ENCODE measurements around the gene C1QTNF8. TPM values are rescaled to one million over a fixed set of nuclear protein-coding genes. Genes with fewer than 3 reads are reported as not detected.

Gene C1QTNF8
- total and polyA plus RNA-seq, 2 of the 8 experiments (the other 6 are each of a cell fraction or from before 2014, with no cell fraction given) = not detected

GRCh38 chr16:1113889-1114526, 18.0 kb upstream of the C1QTNF8 start:
- no peak for FAIRE-seq
- TF ChIP-seq RAD21 (IDR thresholded peaks at IDR 0.05 in 1 of 2, conservative IDR thresholded peaks at IDR 0.05 in 1 of 2; ENCODE audit: low read depth in 2 of 2, low read length in 2 of 2) = no peak
- TF ChIP-seq TEAD4 (IDR thresholded peaks at IDR 0.05; ENCODE audit: low read depth, low read length) = no peak
- TF ChIP-seq TBP (IDR thresholded peaks at IDR 0.05; ENCODE audit: low read depth, low read length) = no peak
- no peak for TF ChIP-seq MAFK (IDR thresholded peaks at IDR 0.05; ENCODE audit: low read depth, low read length)
- no peak for TF ChIP-seq CBX8 (IDR thresholded peaks at IDR 0.05; ENCODE audit: borderline replicate concordance, low read depth, low read length)
- no peak for TF ChIP-seq BCL11A (IDR thresholded peaks at IDR 0.05; ENCODE audit: low read depth in 2 of 2, low read length in 2 of 2)
- no peak for TF ChIP-seq NANOG (IDR thresholded peaks at IDR 0.05; ENCODE audit: insufficient read depth, low read depth, low read length, poor library complexity, severe bottlenecking)
- no peak for TF ChIP-seq ATF2 (IDR thresholded peaks at IDR 0.05; ENCODE audit: low read length)
- TF ChIP-seq RBBP5 (IDR thresholded peaks at IDR 0.05; ENCODE audit: borderline replicate concordance, low read depth, low read length) = no peak
- TF ChIP-seq BACH1 (IDR thresholded peaks at IDR 0.05; ENCODE audit: low read length) = no peak
- no peak for TF ChIP-seq CREB1 (IDR thresholded peaks at IDR 0.05)

More at GRCh38 chr16:1113889-1114526, 18.0 kb upstream of the C1QTNF8 start:
- no peak overlapping the region for H3K14ac ChIP-seq (ENCODE audit: insufficient read length)
- H3K4me1 ChIP-seq (replicated peaks in 1 of 4; ENCODE audit: control insufficient read depth in 3 of 4, insufficient read depth in 4 of 4, low read length in 3 of 4) = peaks cover 0 to 3% (median 0%) of the 10 kb centered on the region in 4 experiments; a peak in 2 of 7 replicates
- H4K91ac ChIP-seq (replicated peaks; ENCODE audit: insufficient read length, low read length) = no peak overlapping the region
- H3K79me1 ChIP-seq (ENCODE audit: low read depth, low read length) = no peaks in the 10 kb centered on the region
- H2BK15ac ChIP-seq (ENCODE audit: low read length) = no peak overlapping the region
- H2BK20ac ChIP-seq (ENCODE audit: low read length) = no peak overlapping the region
- H3K23me2 ChIP-seq (ENCODE audit: low read depth, low read length) = no peaks in the 10 kb centered on the region; the same call in 1 of the 2 replicates
- no peak overlapping the region for H3K9ac ChIP-seq (replicated peaks in 1 of 4; ENCODE audit: extremely low read depth in 1 of 4, low read depth in 3 of 4, low read length in 3 of 4)
- no peaks in the 10 kb centered on the region for H3K79me2 ChIP-seq (ENCODE audit: control insufficient read depth in 1 of 2, insufficient read depth in 2 of 2, low read length in 2 of 2)
- H3K56ac ChIP-seq (replicated peaks; ENCODE audit: insufficient read length, low read depth, low read length) = no peak overlapping the region
- H2AFZ ChIP-seq (ENCODE audit: low read length) = no peak overlapping the region
- DNase-seq (ENCODE audit: low read depth in 1 of 2, low spot score in 2 of 2) = no peak
- peaks cover 0 to 6% (median 5%) of the 10 kb centered on the region in 4 experiments; a peak in 5 of 7 replicates for H3K27me3 ChIP-seq (replicated peaks in 1 of 4; ENCODE audit: control insufficient read depth in 3 of 4, extremely low read depth in 1 of 4, insufficient read depth in 3 of 4, low read length in 3 of 4)
- no peak overlapping the region for H2AK5ac ChIP-seq (ENCODE audit: low read depth, low read length)
- no peaks in the 10 kb centered on the region for H3K9me3 ChIP-seq (ENCODE audit: insufficient read depth in 2 of 2, low read depth in 1 of 2, low read length in 1 of 2)
- H3K23ac ChIP-seq (ENCODE audit: insufficient read length) = no peak overlapping the region
- WGBS, 2 experiments (ENCODE audit: extremely low coverage in 1 of 2, insufficient coverage in 1 of 2, insufficient read length in 1 of 2, insufficient replicate concordance in 2 of 2, low coverage in 1 of 2, low lambda C conversion rate in 2 of 2, missing lambda C conversion rate in 1 of 2) = 87% methylated on average over 15 of the region's 15 CpGs; no CpG with 5 or more reads in 1 of the 2 experiments
- H3K18ac ChIP-seq (ENCODE audit: extremely low read depth, low read length) = no peak overlapping the region
- peaks cover 0 to 4% of the 10 kb centered on the region in 2 experiments for H4K20me1 ChIP-seq (replicated peaks in 1 of 2; ENCODE audit: control insufficient read depth in 1 of 2, insufficient read depth in 2 of 2, low read length in 2 of 2)
- ChIA-PET CTCF (ENCODE audit: partially characterized antibody) (no interaction called here), POLR2A (ENCODE audit: partially characterized antibody) (no interaction called here)
- no peak overlapping the region for H4K5ac ChIP-seq (ENCODE audit: insufficient read length, low read depth, low read length)
- H3K4me2 ChIP-seq (ENCODE audit: insufficient read depth in 1 of 2, low read depth in 2 of 2, low read length in 2 of 2) = no peak overlapping the region
- no peak overlapping the region for H4K8ac ChIP-seq (ENCODE audit: extremely low read depth, insufficient read depth, low read length)
- H3K4ac ChIP-seq (replicated peaks; ENCODE audit: insufficient read length, low read depth, low read length) = no peak overlapping the region
- H3K4me3 ChIP-seq (ENCODE audit: extremely low read depth in 1 of 4, insufficient read depth in 2 of 4, low read depth in 3 of 4, low read length in 4 of 4) = no peak overlapping the region
- no peak overlapping the region for H2BK120ac ChIP-seq (replicated peaks; ENCODE audit: low read depth, low read length)
- H3K27ac ChIP-seq (ENCODE audit: low read depth, low read length) = no peak overlapping the region
- no peaks in the 10 kb centered on the region for H3K36me3 ChIP-seq (ENCODE audit: control insufficient read depth in 2 of 4, insufficient read depth in 4 of 4, low read length in 3 of 4)
- no peak overlapping the region for H2BK5ac ChIP-seq (ENCODE audit: low read depth, low read length)
- no peak overlapping the region for H2BK12ac ChIP-seq (ENCODE audit: low read depth, low read length)

Measured in H1 (cell line).